Neural cell (in vitro differentiated cells): ENCODE measurements around the gene ARFGAP1.

Experiments
- CTCF ChIP-seq: fragments of 450-650 bp; IDR thresholded peaks from 2 replicates; pipeline ENCODE4 v1.5.1; 2014; ENCODE audit warnings: antibody characterized with exemption, mild to moderate bottlenecking, moderate library complexity; ENCODE audit not compliant: poor library complexity, severe bottlenecking
- EP300 ChIP-seq: fragments of 450-650 bp; conservative IDR thresholded peaks from 2 replicates; pipeline ENCODE4 v1.6.1; 2014; ENCODE audit warnings: antibody characterized with exemption, mild to moderate bottlenecking, moderate library complexity; ENCODE audit not compliant: poor library complexity, severe bottlenecking
- EZH2 ChIP-seq: fragments of 200-600, 300-800 bp; shearing (Covaris generic), sonication (generic); IDR thresholded peaks from 2 replicates; pipeline ENCODE4 v1.6.1; 2014; ENCODE audit warnings: antibody characterized with exemption, low read length, borderline replicate concordance, mild to moderate bottlenecking; ENCODE audit not compliant: insufficient read depth, poor library complexity, severe bottlenecking
- POLR2AphosphoS5 ChIP-seq: IDR thresholded peaks from 2 replicates; pipeline ENCODE4 v1.6.1; 2012
- RAD21 ChIP-seq: fragments of 450-650 bp; conservative IDR thresholded peaks from 2 replicates; pipeline ENCODE4 v1.6.1; 2014; ENCODE audit warnings: antibody characterized with exemption, mild to moderate bottlenecking, moderate library complexity
- REST ChIP-seq: IDR thresholded peaks from 2 replicates; pipeline ENCODE4 v1.6.1; 2012; ENCODE audit warnings: borderline replicate concordance

- TF ChIP-seq RAD21 (no peak), CTCF (no peak), REST (no peak), POLR2AphosphoS5 (no peak), EZH2 (no peak), EP300 (no peak)
These were observed 12.1 kb upstream of the ARFGAP1 start for GRCh38 chr20:63260521-63260920.
